HG03159 (cell line): ENCODE results near the gene HAUS3.

Experiments used
- ATAC-seq: cut with Tn5 transposase; IDR thresholded peaks from one replicate; pipeline ENCODE4 v1.9.1; 2021; ENCODE audit warnings: mild to moderate bottlenecking, moderate library complexity; ENCODE audit not compliant: unreplicated experiment

The HAUS3 gene

GRCh38 chr4:2265113-2266110 lies 23.5 kb upstream of the HAUS3 start:
- no peak for ATAC-seq

- no peak for ATAC-seq
Measured at GRCh38 chr4:2264481-2265041, 22.6 kb upstream of the HAUS3 start.

- ATAC-seq, result no peak
Measured at GRCh38 chr4:2263926-2264321, 22.0 kb upstream of the HAUS3 start.

GRCh38 chr4:2262944-2263250 lies 21.0 kb upstream of the HAUS3 start:
- ATAC-seq, result no peak

- peak; percentile 87 for ATAC-seq
Measured at GRCh38 chr4:2262145-2262943, 20.4 kb upstream of the HAUS3 start.

- peak; percentile 3 for ATAC-seq
Measured at GRCh38 chr4:2261853-2262144, 19.9 kb upstream of the HAUS3 start, which contains the start of gene MXD4. TSS of gene MXD4 (minus strand) at chr4:2262109. CDS start at chr4:2261980, 129 bp downstream.

- peak; percentile 27 for ATAC-seq
Measured at GRCh38 chr4:2261110-2261852, 19.4 kb upstream of the HAUS3 start.

GRCh38 chr4:2260344-2261109 lies 18.6 kb upstream of the HAUS3 start:
- ATAC-seq, result no peak

GRCh38 chr4:2259541-2260343 lies 17.8 kb upstream of the HAUS3 start:
- ATAC-seq, result no peak

GRCh38 chr4:2259036-2259540 lies 17.2 kb upstream of the HAUS3 start:
- ATAC-seq, result no peak

- no peak for ATAC-seq
Measured at GRCh38 chr4:2258091-2259035, 16.4 kb upstream of the HAUS3 start.

GRCh38 chr4:2257361-2258081 lies 15.6 kb upstream of the HAUS3 start:
- no peak for ATAC-seq

GRCh38 chr4:2256781-2257191 lies 14.9 kb upstream of the HAUS3 start:
- ATAC-seq, result no peak

GRCh38 chr4:2256156-2256731 lies 14.3 kb upstream of the HAUS3 start:
- no peak for ATAC-seq

- ATAC-seq, result no peak
Measured at GRCh38 chr4:2255501-2256155, 13.7 kb upstream of the HAUS3 start.

- ATAC-seq, result no peak
Measured at GRCh38 chr4:2254665-2255500, 13.0 kb upstream of the HAUS3 start.
